GM08714 (cell line): Measurements from ENCODE around the gene FASN.

Experiments
- H3K4me3 ChIP-seq: fragments of 200-500 bp; sonication (Bioruptor generic); 2 replicates; pipeline ENCODE4 v1.5.1; 2014; ENCODE audit warnings: mild to moderate bottlenecking, low read length, inconsistent platforms
- ZNF274 ChIP-seq: IDR thresholded peaks from 2 replicates; pipeline ENCODE4 v1.6.1; 2012; ENCODE audit warnings: mild to moderate bottlenecking, low read depth, low read length

Gene FASN

GRCh38 chr17:82108961-82109475, 11.0 kb upstream of the FASN start:
- no peak overlapping the region for H3K4me3 ChIP-seq
- no peak for TF ChIP-seq ZNF274

GRCh38 chr17:82108496-82108945, 10.5 kb upstream of the FASN start:
- no peak overlapping the region for H3K4me3 ChIP-seq
- TF ChIP-seq ZNF274 = no peak

GRCh38 chr17:82108038-82108437, 10.0 kb upstream of the FASN start:
- no peak for TF ChIP-seq ZNF274
- H3K4me3 ChIP-seq = no peak overlapping the region

GRCh38 chr17:82107341-82107860, 9.4 kb upstream of the FASN start:
- TF ChIP-seq ZNF274 = no peak
- H3K4me3 ChIP-seq = no peak overlapping the region

GRCh38 chr17:82106688-82107305, 8.8 kb upstream of the FASN start:
- H3K4me3 ChIP-seq = peak overlapping the region; percentile 53; the same call in 1 of the 2 replicates
- TF ChIP-seq ZNF274 = no peak

- TF ChIP-seq ZNF274 = no peak
- peak overlapping the region; percentile 53; the same call in 1 of the 2 replicates for H3K4me3 ChIP-seq
These were observed 8.0 kb upstream of the FASN start for GRCh38 chr17:82105882-82106687.

- no peak for TF ChIP-seq ZNF274
- H3K4me3 ChIP-seq = peak overlapping the region; percentile 53; the same call in 1 of the 2 replicates
These were observed 7.4 kb upstream of the FASN start for GRCh38 chr17:82105417-82105881.

- no peak for TF ChIP-seq ZNF274
- H3K4me3 ChIP-seq = no peak overlapping the region; the same call in 1 of the 2 replicates
These were observed 6.9 kb upstream of the FASN start for GRCh38 chr17:82104797-82105416.

GRCh38 chr17:82103553-82104451, 5.8 kb upstream of the FASN start:
- TF ChIP-seq ZNF274 = no peak

GRCh38 chr17:82101767-82102679, 4.0 kb upstream of the FASN start:
- TF ChIP-seq ZNF274 = no peak
- no peak overlapping the region for H3K4me3 ChIP-seq

More at GRCh38 chr17:82103553-82104451, 5.8 kb upstream of the FASN start:
- no peak overlapping the region for H3K4me3 ChIP-seq

GRCh38 chr17:82101301-82101715, 3.3 kb upstream of the FASN start:
- no peak overlapping the region for H3K4me3 ChIP-seq
- TF ChIP-seq ZNF274 = no peak
